Bronchial epithelial cell (primary cell): ENCODE data around the gene CILP. TPM values are rescaled to one million over a fixed set of nuclear protein-coding genes. Genes with fewer than 3 reads are reported as not detected.
"Not testable (repeated sequence)": the region's sequence is repeated elsewhere in the genome, so short reads cannot be mapped to it uniquely, and the experiment has no call there.

Source experiments
- DNase-seq: peaks from one replicate; pipeline ENCODE4 v3.0.0-alpha.2; 2010; ENCODE audit warnings: low read depth
- FAIRE-seq: peaks from 2 replicates; lab custom pipeline; 2011; peaks lifted over from hg19 to GRCh38; lab: Jason Lieb, UNC
- H3K27me3 ChIP-seq: 2 replicates; pipeline ENCODE4 v1.5.1; 2011; ENCODE audit warnings: low read length; ENCODE audit not compliant: control insufficient read depth, insufficient read depth
- H3K36me3 ChIP-seq: 2 replicates; pipeline ENCODE4 v1.5.1; 2011; ENCODE audit warnings: low read length; ENCODE audit not compliant: control insufficient read depth, insufficient read depth
- H3K4me3 ChIP-seq: 2 replicates; pipeline ENCODE4 v1.5.1; 2011; ENCODE audit warnings: mild to moderate bottlenecking, low read depth, low read length, control low read depth
- CTCF ChIP-seq: IDR thresholded peaks from 2 replicates; pipeline ENCODE4 v1.5.1; 2011; ENCODE audit warnings: mild to moderate bottlenecking, moderate library complexity, low read length, control low read depth, inconsistent platforms; ENCODE audit not compliant: insufficient read depth, severe bottlenecking
- total RNA-seq: library from RNA; depleted of rRNA; stranded (reverse); fragments of >200 nt; gene quantifications from 2 replicates; pipeline ENCODE4 v1.2.1, GENCODE V29; 2014

The CILP gene
- total RNA-seq, 1 donor from 2014 or later = under 0.01 TPM

- Histone ChIP-seq H3K36me3 (no peaks in the 10 kb centered on the region), H3K27me3 (no peaks in the 10 kb centered on the region), H3K4me3 (no peak overlapping the region)
- no peak for TF ChIP-seq CTCF
- FAIRE-seq = no peak
- no peak for DNase-seq
Observed at GRCh38 chr15:65196637-65197336, 14.5 kb downstream of the CILP start.

GRCh38 chr15:65195548-65195923 lies 15.7 kb downstream of the CILP start:
- Histone ChIP-seq H3K36me3 (no peaks in the 10 kb centered on the region), H3K27me3 (no peaks in the 10 kb centered on the region), H3K4me3 (no peak overlapping the region)
- FAIRE-seq (no peak), DNase-seq (no peak)
- no peak for TF ChIP-seq CTCF

- no peak for TF ChIP-seq CTCF
- Histone ChIP-seq H3K4me3 (no peak overlapping the region), H3K27me3 (no peaks in the 10 kb centered on the region), H3K36me3 (no peaks in the 10 kb centered on the region)
- DNase-seq = no peak
- FAIRE-seq = no peak
Observed at GRCh38 chr15:65194826-65195547, 16.3 kb downstream of the CILP start.

GRCh38 chr15:65192016-65192415 lies 19.3 kb downstream of the CILP start:
- H3K4me3 ChIP-seq = no peak overlapping the region
- DNase-seq (peak; percentile 8), FAIRE-seq (no peak)
- H3K36me3 ChIP-seq = no peaks in the 10 kb centered on the region
- H3K27me3 ChIP-seq = no peaks in the 10 kb centered on the region
- TF ChIP-seq CTCF = no peak

GRCh38 chr15:65189102-65189740 lies 22.1 kb downstream of the CILP start:
- Histone ChIP-seq H3K36me3 (no peaks in the 10 kb centered on the region), H3K4me3 (no peak overlapping the region), H3K27me3 (no peaks in the 10 kb centered on the region)
- TF ChIP-seq CTCF = peak; percentile 58
- no peak for FAIRE-seq
- DNase-seq = peak; percentile 49

- not testable (repeated sequence) for H3K27me3 ChIP-seq, FAIRE-seq
Observed at GRCh38 chr15:65188472-65188871, 22.8 kb downstream of the CILP start.

More at GRCh38 chr15:65188472-65188871, 22.8 kb downstream of the CILP start:
- H3K4me3 ChIP-seq, DNase-seq, H3K36me3 ChIP-seq: not testable (repeated sequence)
